Superior temporal gyrus (tissue), 1 donor: ENCODE results near the gene KIF9.
A peak's percentile ranks its signal among the peaks of the same experiment; 100 is the strongest.
"Not testable (repeated sequence)": the region's sequence is repeated elsewhere in the genome, so short reads cannot be mapped to it uniquely, and the experiment has no call there.

Experiments used
- DNase-seq: peaks from one replicate; pipeline ENCODE4 v3.0.0-alpha.2; 2016; ENCODE audit errors: extremely low spot score

Gene KIF9, protein sequence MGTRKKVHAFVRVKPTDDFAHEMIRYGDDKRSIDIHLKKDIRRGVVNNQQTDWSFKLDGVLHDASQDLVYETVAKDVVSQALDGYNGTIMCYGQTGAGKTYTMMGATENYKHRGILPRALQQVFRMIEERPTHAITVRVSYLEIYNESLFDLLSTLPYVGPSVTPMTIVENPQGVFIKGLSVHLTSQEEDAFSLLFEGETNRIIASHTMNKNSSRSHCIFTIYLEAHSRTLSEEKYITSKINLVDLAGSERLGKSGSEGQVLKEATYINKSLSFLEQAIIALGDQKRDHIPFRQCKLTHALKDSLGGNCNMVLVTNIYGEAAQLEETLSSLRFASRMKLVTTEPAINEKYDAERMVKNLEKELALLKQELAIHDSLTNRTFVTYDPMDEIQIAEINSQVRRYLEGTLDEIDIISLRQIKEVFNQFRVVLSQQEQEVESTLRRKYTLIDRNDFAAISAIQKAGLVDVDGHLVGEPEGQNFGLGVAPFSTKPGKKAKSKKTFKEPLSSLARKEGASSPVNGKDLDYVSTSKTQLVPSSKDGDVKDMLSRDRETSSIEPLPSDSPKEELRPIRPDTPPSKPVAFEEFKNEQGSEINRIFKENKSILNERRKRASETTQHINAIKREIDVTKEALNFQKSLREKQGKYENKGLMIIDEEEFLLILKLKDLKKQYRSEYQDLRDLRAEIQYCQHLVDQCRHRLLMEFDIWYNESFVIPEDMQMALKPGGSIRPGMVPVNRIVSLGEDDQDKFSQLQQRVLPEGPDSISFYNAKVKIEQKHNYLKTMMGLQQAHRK

DNA sequence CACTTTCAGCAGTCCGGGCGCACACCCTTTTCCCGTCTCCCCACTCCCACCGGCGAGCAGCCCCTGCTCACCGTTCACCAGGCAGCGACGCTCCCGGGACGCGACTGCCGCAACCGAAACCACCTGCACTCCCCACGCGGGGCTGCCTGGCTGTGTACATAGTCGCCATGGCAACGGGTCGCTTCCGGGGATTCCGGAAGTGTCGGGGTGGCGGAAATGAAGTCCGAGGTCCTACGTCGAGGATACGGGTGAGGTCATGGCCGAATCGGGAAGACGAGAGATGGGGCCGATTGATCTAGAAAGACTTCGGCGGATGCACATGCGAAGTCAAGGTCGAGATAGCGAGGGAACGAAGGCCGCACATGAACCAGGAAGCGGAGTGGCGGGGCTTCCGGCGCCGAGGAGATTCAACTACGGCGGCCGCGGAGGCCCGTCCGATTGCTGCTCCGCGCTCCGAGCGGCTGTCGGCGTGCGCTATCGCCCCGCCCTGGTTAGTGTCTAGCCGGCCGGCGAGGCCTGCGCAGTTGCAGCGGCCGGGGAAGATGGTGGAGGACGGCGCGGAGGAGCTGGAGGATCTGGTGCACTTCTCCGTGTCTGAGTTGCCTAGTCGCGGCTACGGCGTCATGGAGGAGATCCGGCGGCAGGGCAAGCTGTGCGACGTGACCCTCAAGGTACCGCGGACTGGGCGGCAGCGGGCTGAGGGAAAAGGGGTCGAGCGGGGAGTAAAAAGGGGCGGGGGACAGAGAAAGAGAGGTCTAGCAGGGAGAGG is at the start of gene KIF9, which contains the start of gene KLHL18:
Gene KIF9 (minus strand): TSS at position 376 of the 769 bp plus-strand sequence. CDS start 5,425 bp downstream, outside the sequence.
Gene KLHL18 (plus strand): TSS at position 521 of the 769 bp plus-strand sequence. CDS start 22 bp downstream, at position 543.
- DNase-seq, result peak; percentile 94

DNA sequence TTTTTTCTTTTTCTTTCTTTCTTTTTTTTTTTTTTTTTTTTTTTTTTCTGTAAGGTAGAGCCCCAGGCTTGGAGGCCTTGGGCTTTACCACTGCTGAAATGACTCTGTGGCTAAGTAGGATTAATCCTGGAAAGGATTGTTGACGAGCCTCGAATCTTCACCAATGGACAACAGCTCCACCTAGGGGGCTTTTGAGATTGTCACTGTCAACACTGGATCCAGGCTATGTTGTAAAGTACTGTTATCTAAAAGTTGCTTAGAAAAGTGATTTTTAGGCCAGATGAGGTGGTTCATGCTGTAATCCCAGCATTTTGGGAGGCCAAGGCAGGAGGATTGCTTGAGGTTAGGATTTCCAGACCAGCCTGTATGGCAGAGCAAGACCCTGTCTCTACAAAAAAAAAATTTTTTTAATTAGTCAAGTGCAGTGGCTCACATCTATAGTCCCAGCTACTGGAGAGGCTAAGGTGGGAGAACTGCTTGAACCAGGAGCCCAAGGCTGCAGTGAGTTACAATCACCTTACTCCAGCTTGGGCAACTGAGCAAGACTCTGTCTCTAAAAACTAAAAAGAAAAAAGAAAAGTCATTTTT is 41.8 kb upstream of the KIF9 start:
- DNase-seq, result peak; percentile 92

DNA sequence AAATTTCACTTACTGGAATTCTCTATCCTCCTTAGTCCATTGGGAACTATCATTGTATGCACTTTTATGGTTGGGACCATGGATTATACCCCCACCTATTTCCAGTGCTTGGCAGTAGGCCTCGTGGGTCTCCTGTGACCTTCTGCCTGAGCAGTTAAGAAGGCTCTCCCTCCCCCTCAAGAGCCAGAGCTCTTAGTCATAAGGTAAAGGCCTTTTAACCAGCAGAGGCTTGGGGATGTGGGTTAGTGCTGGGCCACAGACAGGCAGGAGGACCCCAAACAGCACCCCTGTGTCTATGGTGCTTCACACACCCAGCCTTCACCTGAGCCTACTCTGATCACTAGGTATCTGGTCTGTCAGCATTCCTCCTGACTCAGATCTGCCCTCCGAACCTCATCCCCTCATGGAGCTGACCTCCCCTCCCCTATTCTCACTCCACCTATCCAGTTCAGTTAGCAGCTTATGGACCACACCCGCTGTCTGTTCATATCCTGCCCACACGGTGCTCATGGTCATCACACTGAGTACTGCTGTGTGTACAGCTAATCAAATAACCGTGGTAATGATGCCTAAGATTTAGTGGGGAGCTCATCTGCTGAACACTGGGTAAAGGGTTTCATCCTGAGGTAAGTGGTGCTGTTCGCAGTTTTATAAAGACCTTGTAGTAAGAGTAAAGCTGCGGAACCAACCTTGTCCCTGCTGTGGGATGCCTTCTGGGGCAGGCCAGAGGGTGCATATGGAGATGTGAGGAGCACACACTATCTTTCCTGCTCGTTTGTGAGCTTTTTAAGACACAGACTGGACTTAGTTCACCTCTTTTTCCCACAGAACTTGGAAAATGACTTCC is 41.1 kb upstream of the KIF9 start:
- DNase-seq, result no peak

DNA sequence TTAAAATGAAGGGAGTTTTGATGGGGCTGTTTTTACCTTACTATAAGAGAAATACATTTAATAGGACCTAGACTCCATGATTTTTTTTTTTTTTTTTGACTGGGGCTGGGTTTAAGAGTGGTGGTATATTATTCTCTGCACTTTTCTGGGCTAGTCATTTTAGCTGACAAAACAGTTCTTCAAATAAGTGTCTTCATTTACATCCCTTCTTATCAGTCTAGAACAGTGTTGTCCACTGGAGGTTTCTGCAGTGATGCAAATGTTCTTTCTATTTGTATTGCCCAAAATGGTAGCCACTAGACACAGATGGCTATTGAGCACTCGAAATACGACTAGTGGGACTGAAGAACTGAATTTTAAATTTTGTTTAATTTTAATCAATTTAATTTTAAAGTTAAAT is 37.4 kb upstream of the KIF9 start:
- DNase-seq, result no peak

DNA sequence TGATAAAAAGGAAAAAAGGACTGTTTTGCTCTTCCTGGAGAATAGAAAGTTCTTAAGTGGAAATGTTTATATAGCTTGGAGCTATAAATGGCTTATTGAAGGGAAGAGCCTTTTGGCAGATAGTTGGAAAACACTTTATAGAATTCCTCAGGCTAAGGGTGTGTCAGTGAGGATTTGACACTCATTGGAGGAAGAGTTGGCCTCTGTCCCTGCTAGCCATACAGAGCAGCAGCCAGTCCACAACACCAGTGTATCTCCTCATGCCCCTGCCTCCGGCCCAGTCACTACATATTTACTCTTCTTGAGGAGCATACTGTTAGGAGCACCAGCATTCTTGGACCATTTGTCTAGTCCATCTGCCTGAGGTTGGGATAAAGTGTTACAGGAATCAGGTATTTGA is 36.3 kb upstream of the KIF9 start:
- no peak for DNase-seq

DNA sequence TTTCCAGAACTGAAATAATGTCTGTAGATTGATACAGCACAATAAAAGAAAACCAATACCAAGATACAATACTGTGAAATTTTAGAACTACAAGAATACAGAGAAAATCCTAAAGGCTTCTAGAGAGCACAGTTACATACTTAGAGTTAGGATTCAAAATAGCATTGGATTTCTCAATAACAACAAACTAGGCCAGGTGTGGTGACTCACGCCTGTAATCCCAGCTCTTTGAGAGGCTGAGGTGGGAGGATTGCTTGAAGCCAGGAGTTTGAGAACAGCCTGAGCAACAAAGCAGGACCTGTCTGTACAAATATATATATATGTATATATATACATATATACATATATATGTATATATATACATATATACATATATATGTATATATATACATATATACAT is 33.6 kb upstream of the KIF9 start:
- not testable (repeated sequence) for DNase-seq

DNA sequence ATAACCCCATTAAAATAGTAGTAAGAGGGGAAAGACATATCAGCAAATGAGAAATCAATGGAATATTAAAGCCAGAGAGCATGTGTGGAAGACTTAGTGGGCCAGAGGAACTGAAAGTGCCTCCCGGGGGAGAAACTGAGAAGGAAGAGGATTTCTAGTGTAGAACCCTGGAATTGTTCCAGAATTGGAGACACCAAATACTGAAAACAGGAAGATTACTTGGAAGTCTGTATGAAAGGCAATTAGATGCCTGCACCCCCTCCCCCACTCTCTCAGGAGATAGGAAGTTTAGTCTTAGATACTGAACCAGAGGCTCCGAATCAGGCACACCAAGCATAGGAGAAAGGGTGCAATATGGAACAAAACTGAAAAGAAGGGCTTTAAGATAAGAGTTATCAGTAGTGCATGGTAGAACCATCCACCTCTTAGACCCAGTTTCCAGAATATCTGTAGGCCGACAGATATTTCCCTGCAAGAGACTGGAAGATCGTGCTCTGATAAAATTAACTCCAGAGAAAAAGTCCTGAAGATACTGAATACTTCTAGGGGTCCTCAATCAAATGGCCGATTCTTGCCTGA is 32.6 kb upstream of the KIF9 start:
- DNase-seq, result peak; percentile 46

DNA sequence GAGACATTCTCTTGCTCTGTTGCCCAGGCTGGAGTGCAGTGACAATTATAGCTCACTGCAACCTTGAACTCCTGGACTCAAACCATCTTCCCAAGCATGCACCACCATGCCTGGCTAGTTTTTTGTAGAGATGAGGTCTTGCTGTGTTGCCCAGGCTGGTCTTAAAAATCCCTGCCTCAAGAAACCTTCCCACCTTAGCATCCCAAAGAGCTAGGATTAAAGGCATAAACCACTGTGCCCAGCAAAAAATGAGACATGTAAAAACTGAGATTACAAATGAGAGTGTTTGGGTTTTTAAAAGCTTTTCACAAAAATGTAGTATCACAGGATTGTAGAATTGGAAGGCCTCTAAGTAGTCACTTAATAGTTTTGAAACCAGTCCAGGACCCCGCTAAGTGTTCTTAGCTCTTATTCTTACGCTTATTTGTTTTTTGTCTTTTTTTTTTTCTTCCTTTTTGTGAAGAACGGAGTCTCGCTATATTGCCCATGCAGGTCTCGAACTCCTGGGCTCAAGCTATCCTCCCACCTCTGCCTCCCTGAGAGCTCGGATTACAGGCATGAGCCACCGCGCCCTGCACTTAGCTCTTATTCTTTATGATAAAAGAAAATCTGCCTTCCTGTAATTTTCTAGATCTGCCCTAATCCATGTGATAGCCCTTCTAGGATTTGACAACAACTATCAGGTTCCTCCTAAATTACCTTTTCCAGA is 31.6 kb upstream of the KIF9 start:
- DNase-seq, result no peak

DNA sequence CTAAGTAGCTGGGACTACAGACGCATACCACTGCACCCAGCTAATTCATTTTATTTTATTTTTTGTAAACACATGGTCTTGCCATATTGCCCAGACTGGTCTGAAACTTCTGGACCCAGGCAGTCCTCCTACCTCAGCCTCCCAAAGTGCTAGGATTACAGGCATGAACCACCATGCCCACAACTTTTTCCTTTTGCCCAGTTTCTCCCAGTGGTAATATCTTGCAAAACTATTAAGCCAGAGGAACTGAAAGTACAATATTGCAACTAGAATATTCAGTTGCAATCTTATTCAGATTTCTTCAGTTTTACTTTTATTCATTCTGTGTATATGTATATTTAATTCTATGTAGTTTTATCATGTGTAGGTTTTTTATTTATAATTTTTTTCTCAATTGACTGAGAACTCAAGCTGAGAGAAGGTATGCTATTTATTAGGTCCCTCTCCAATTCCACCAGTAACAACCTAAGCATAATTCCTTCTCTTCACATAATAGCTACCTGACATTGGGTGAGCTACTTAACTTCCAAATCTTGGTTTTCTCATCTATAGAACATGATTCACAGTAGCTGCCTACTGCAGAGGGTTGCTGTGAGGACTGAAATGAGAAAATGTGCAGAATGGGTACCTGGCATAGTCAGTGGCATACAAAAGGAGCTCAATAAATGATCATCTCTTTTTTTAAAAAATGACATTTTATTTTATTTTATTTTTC is 30.9 kb upstream of the KIF9 start:
- no peak for DNase-seq

DNA sequence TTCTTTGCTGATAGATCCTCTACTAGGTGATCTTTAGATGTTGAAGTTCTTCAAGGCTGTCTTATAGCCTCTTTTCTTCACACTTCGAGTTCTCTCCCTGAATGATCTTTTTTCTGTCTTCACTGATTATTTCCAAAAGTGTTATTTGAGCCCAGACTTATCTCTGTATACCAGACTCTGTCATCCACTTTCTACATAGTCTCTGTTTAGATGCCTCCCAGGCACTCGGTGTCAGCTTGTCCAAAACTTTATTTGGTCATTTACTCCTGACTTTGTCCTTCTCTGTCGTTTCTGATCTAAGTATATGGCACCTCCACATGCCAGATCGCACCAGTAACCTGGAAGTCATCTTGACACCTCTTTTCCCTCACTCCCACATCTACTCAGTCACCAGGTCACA is 27.8 kb upstream of the KIF9 start:
- DNase-seq, result no peak

DNA sequence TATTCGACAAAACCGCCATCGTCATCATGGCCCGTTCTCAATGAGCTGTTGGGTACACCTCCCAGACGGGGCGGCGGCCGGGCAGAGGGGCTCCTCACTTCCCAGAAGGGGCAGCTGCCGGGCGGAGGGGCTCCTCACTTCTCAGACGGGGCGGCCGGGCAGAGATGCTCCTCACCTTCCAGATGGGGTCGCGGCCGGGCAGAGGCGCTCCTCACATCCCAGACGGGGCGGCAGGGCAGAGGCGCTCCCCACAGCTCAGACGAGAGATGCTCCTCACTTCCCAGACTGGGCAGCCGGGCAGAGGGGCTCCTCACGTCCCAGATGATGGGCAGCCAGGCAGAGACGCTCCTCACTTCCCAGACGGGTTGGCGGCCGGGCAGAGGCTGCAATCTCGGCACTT is 26.6 kb upstream of the KIF9 start:
- not testable (repeated sequence) for DNase-seq

DNA sequence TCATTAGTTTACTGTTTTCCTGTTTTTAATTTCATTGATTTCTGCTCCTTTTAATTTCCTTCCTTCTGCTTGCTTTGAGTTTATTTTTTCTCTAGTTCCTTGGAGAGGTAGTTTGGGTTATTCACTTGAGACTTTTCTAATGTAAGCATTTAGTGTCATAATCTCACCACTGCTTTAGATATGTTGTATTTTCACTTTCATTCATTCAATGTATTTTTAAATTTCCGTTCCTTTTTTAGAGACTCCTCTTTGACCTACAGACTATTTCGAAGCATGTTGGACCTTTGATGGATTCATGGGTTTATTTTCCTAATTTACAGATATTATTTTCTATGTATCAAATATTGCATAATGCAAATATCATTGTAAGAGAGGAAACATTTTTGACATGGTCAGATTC is 23.4 kb upstream of the KIF9 start:
- DNase-seq, result no peak

DNA sequence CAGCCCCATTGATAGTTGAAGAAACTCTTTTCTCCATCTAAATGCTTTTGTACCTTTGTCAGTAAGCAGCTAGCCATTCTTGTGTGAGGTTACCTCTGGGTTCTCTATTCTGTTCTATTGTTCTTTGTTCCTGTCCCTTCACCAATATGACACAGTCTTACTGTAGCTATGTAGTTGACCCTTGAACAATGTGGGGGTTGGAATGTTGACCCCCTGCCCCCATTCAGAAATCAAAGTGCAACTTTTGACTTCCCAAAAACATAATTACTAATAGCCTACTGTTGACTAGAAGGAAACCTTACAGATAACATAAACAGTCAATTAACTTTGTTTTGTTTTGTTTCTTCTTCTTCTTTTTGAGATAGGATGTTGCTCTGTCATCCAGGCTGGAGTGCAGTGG is 18.9 kb upstream of the KIF9 start:
- no peak for DNase-seq

DNA sequence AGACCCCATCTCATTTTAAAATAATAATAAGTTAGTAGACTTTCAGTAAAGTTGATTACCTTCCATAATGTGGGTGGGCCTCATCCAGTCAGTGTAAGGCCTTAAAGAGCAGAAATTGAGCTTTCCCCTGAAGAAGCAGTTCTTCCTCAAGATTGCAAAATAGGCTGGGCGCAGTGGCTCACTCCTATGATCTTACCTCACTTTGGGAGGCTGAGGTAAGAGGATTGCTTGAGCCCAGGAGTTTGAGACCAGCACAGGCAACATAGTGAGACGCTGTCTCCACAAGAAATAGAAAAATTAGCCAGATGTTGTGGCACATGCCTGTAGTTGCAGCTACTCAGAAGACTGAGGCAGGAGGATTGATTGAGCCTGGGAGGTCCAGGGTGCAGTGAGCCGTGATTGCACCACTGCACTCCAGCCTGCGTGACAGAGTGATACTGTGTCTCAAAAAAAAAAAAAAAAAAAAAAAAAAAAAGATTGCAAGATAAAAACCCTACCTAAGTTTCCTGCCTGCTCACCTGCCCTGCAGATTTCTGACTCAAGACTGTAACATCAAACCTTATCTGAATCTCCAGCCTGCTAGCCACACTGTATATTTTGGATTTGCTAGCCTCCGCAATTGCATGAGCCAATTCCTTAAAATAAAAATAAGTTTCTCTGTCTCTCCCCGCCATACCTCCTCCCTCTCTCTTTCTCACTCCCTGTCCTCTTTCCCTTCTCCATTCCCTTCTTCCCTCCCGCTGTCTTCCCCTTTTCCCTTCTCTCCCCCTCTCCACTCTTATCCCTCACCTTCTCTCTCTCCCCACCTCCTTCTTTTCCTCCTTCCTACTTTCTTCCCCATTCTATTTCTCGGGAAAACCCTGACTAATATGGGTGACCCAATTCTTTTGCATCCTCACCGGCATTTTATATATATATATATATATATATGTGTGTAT is 17.1 kb upstream of the KIF9 start:
- no peak for DNase-seq

DNA sequence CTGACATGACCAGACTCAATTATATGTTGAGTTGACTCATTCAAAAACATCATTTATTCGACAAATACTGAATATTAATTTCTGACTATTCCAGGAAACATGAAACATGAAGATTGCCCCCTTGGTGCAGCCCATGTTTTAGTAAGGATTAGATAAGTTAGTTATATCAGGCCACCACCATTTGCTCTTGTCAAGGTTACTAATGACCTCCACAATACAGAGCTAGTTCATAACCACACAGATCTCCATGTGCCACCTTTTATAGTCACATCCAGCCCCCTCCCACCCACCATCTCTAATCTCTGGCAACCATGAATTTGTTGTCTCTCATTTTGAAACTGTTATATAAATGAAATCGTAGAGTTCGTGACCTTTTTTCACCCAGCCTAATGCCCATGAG is 15.8 kb upstream of the KIF9 start:
- DNase-seq, result no peak

DNA sequence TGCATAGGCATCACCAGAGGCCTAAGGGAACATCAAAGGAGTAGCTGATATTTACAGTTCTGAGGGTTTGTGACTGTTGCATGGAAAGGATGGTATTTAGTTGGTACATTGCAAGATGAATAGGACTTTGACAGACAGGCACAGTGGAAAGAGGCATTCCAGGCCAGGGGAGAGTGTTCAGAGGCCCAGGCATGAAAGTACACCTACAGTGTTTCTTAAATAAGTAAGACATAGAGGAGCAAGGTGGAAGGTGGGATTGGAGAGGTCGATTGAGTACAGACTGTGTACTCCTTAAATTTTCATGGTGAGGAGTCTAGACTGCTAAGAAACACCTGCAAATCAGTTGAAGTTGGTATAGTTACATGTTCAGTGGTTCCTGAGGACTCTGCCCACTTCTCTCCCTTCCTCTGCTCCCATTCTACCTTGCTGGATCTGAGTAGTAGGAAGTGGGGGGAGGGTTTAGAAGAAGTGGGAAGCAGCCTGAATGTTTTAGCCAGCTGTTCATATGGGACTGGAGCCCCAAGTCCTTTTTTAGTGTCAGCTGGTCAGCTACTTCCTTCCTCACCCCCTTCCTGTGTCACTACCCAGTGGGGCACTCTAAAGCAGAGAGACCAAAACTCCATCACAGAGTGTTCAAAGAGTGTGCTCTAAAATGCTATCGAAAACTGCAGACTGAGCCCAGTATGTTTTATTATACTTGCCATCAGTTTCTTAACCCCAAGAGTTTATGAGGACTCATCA is 14.1 kb upstream of the KIF9 start:
- no peak for DNase-seq

DNA sequence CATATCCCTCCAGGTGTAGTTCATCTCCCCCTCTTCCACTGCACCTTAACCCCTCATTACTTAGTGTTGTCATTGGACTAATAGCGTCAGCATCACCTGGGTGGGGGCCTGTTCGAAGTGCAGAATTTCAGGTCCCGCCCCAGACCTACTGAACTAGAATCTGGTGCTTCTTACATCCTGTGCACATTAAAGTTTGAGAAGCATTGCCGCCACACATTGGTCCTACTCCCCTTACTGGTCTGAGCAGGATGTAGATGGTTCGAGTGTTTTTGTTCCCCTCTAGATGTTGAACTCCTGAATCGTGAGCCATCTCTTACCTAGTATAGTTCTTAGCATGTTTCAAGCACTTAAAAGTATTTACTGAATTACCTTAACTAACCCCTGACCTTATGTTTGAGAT is 13.4 kb upstream of the KIF9 start:
- no peak for DNase-seq
